Tibial nerve (tissue), 4 donors: ENCODE data around the gene SGCG.

Experiments
- EP300 ChIP-seq, 2 donors: sonication (generic); formaldehyde crosslinking; IDR thresholded peaks; one replicate each; pipeline ENCODE4 v1.6.1; 2017; ENCODE audit warnings: antibody characterized with exemption in 2 of 2, mild to moderate bottlenecking in 1 of 2
- POLR2A ChIP-seq, 2 donors: fragments of 450-650 bp; IDR thresholded peaks; one replicate each; pipeline ENCODE4 v1.6.1; 2017; ENCODE audit warnings: antibody characterized with exemption in 2 of 2, mild to moderate bottlenecking in 2 of 2, moderate library complexity in 2 of 2
- TF ChIP-seq, protein P1 (sequence below), 5 experiments: fragments of 200-600 bp in 3 of 5; fragments of 450-650 bp in 2 of 5; sonication (generic) in 3 of 5; IDR thresholded peaks; one replicate each; pipeline ENCODE4 v1.5.1; 2016 to 2019; ENCODE audit warnings: antibody characterized with exemption in 5 of 5, mild to moderate bottlenecking in 3 of 5, moderate library complexity in 2 of 5

- TF ChIP-seq, protein P1, sequence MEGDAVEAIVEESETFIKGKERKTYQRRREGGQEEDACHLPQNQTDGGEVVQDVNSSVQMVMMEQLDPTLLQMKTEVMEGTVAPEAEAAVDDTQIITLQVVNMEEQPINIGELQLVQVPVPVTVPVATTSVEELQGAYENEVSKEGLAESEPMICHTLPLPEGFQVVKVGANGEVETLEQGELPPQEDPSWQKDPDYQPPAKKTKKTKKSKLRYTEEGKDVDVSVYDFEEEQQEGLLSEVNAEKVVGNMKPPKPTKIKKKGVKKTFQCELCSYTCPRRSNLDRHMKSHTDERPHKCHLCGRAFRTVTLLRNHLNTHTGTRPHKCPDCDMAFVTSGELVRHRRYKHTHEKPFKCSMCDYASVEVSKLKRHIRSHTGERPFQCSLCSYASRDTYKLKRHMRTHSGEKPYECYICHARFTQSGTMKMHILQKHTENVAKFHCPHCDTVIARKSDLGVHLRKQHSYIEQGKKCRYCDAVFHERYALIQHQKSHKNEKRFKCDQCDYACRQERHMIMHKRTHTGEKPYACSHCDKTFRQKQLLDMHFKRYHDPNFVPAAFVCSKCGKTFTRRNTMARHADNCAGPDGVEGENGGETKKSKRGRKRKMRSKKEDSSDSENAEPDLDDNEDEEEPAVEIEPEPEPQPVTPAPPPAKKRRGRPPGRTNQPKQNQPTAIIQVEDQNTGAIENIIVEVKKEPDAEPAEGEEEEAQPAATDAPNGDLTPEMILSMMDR (IDR thresholded peaks at IDR 0.05) = no peak
- TF ChIP-seq EP300 (IDR thresholded peaks at IDR 0.05) = no peak
- TF ChIP-seq POLR2A (IDR thresholded peaks at IDR 0.05) = no peak
Observed at GRCh38 chr13:23144431-23144830, 36.3 kb upstream of the SGCG start.
